ENCODE measurements around the gene DNAJC30. TPM values are rescaled to one million over a fixed set of nuclear protein-coding genes. Genes with fewer than 3 reads are reported as not detected.
A peak's percentile ranks its signal among the peaks of the same experiment; 100 is the strongest.

DNAJC30 gene
- total and polyA plus RNA-seq, 4 donors: 2.1 to 8.7 (median 4.8) TPM

DNA sequence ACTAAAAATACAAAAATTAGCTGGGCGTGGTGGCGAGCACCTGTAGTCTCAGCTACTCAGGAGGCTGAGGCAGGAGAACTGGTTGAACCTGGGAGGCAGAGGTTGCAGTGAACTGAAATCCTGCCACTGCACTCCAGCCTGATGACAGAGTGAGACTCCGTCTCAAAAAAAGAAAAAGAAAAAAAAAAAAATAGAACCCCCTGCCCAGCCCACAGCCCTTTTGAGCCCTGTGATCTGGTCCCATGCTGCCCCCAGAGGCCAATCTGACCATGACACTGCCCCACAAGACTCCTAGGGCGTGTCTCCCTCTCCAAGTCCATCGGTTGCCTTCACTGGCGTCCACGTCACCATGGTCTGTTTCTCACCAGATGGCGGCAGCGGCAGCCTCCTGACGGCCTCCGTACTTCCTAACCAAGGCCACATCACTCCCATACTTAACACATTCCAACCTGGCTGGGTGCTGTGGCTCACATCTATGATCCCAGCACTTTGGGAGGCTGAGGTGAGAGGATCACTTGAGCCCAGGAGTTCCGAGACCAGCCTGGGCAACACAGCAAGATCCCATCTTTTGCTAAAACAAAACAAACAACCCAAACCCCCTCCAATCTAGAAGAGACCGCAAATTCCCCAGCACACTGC is 18.2 kb upstream of the DNAJC30 start:
- H3K27me3 ChIP-seq (ENCODE audit: control insufficient read depth in 4 of 4, insufficient read depth in 4 of 4, low read length in 3 of 4): no peaks in the 10 kb centered on the region
- 84% methylated on average over 13 of the region's 13 CpGs for WGBS
- H3K4me1 ChIP-seq (ENCODE audit: control insufficient read depth in 4 of 4, insufficient read depth in 4 of 4, low read length in 3 of 4): no peaks in the 10 kb centered on the region
- TF ChIP-seq RAD21 (IDR thresholded peaks at IDR 0.05) (peak in 1 of 2 donors; percentile 70), TAF1 (conservative IDR thresholded peaks at IDR 0.05) (no peak)
- TF ChIP-seq, protein P1, sequence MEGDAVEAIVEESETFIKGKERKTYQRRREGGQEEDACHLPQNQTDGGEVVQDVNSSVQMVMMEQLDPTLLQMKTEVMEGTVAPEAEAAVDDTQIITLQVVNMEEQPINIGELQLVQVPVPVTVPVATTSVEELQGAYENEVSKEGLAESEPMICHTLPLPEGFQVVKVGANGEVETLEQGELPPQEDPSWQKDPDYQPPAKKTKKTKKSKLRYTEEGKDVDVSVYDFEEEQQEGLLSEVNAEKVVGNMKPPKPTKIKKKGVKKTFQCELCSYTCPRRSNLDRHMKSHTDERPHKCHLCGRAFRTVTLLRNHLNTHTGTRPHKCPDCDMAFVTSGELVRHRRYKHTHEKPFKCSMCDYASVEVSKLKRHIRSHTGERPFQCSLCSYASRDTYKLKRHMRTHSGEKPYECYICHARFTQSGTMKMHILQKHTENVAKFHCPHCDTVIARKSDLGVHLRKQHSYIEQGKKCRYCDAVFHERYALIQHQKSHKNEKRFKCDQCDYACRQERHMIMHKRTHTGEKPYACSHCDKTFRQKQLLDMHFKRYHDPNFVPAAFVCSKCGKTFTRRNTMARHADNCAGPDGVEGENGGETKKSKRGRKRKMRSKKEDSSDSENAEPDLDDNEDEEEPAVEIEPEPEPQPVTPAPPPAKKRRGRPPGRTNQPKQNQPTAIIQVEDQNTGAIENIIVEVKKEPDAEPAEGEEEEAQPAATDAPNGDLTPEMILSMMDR (IDR thresholded peaks at IDR 0.05; ENCODE audit: low read depth, low read length, missing input control): peak; percentile 51
- H3K27ac ChIP-seq (ENCODE audit: low read depth in 1 of 2, low read length in 2 of 2): no peak overlapping the region
- H3K9ac ChIP-seq (ENCODE audit: low read depth in 1 of 2, low read length in 2 of 2): no peak overlapping the region
- H3K36me3 ChIP-seq (ENCODE audit: control insufficient read depth in 4 of 4, insufficient read depth in 3 of 4, low read depth in 1 of 4, low read length in 3 of 4): peaks cover 3 to 34% (median 8%) of the 10 kb centered on the region in 4 donors
- no peaks in the 10 kb centered on the region for H3K9me3 ChIP-seq (ENCODE audit: control insufficient read depth in 4 of 4, low read length in 3 of 4)
- DNase-seq (ENCODE audit: low spot score): no peak
- no peak overlapping the region for H3K4me3 ChIP-seq (ENCODE audit: low read depth in 1 of 3, low read length in 3 of 3)

DNA sequence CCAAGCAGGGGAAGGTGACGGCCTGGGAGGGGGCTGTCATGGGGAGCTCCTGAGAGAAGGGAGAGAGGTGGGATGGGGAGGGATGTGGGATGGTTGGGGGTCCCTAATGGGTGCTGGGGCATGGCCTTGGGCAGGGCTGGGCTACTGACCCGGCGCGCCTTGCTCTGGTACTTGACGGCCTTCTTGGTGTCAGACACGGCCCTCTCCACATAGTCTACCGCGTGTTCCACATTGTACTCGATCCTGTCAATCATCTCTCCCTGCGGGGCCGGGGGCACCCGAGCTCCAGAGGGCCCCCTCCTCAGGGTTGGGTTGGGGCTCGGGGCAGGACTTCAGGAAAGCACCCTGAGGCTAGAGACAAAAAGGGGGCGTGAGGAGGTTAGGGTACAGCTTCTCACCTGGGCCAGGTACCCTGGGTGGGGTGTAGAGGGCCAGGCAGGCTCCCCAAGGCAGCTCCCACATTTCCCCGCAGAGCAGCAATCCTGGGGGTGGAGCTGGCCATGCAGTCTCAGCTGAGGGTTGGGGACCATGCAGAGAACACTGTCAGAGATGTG is 17.4 kb upstream of the DNAJC30 start:
- H3K36me3 ChIP-seq (ENCODE audit: control insufficient read depth in 4 of 4, insufficient read depth in 3 of 4, low read depth in 1 of 4, low read length in 3 of 4): peaks cover 3 to 42% (median 13%) of the 10 kb centered on the region in 4 donors
- TF ChIP-seq FOXA1 (IDR thresholded peaks at IDR 0.05) (no peak), YY1 (IDR thresholded peaks at IDR 0.05) (no peak), SP1 (IDR thresholded peaks at IDR 0.05) (no peak), JUND (IDR thresholded peaks at IDR 0.05) (no peak), HNF4G (IDR thresholded peaks at IDR 0.05) (no peak), GABPA (IDR thresholded peaks at IDR 0.05 in 1 of 2, conservative IDR thresholded peaks at IDR 0.05 in 1 of 2) (no peak), NR2F2 (IDR thresholded peaks at IDR 0.05) (no peak), RXRA (IDR thresholded peaks at IDR 0.05) (no peak), TAF1 (conservative IDR thresholded peaks at IDR 0.05) (no peak), HNF4A (conservative IDR thresholded peaks at IDR 0.05) (no peak), EGR1 (IDR thresholded peaks at IDR 0.05; ENCODE audit: low read depth in 2 of 2) (no peak)
- TF ChIP-seq, protein P2, sequence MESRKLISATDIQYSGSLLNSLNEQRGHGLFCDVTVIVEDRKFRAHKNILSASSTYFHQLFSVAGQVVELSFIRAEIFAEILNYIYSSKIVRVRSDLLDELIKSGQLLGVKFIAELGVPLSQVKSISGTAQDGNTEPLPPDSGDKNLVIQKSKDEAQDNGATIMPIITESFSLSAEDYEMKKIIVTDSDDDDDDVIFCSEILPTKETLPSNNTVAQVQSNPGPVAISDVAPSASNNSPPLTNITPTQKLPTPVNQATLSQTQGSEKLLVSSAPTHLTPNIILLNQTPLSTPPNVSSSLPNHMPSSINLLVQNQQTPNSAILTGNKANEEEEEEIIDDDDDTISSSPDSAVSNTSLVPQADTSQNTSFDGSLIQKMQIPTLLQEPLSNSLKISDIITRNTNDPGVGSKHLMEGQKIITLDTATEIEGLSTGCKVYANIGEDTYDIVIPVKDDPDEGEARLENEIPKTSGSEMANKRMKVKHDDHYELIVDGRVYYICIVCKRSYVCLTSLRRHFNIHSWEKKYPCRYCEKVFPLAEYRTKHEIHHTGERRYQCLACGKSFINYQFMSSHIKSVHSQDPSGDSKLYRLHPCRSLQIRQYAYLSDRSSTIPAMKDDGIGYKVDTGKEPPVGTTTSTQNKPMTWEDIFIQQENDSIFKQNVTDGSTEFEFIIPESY (IDR thresholded peaks at IDR 0.05): no peak
- TF ChIP-seq, protein P3, sequence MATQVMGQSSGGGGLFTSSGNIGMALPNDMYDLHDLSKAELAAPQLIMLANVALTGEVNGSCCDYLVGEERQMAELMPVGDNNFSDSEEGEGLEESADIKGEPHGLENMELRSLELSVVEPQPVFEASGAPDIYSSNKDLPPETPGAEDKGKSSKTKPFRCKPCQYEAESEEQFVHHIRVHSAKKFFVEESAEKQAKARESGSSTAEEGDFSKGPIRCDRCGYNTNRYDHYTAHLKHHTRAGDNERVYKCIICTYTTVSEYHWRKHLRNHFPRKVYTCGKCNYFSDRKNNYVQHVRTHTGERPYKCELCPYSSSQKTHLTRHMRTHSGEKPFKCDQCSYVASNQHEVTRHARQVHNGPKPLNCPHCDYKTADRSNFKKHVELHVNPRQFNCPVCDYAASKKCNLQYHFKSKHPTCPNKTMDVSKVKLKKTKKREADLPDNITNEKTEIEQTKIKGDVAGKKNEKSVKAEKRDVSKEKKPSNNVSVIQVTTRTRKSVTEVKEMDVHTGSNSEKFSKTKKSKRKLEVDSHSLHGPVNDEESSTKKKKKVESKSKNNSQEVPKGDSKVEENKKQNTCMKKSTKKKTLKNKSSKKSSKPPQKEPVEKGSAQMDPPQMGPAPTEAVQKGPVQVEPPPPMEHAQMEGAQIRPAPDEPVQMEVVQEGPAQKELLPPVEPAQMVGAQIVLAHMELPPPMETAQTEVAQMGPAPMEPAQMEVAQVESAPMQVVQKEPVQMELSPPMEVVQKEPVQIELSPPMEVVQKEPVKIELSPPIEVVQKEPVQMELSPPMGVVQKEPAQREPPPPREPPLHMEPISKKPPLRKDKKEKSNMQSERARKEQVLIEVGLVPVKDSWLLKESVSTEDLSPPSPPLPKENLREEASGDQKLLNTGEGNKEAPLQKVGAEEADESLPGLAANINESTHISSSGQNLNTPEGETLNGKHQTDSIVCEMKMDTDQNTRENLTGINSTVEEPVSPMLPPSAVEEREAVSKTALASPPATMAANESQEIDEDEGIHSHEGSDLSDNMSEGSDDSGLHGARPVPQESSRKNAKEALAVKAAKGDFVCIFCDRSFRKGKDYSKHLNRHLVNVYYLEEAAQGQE (IDR thresholded peaks at IDR 0.05): no peak
- TF ChIP-seq, protein P4, sequence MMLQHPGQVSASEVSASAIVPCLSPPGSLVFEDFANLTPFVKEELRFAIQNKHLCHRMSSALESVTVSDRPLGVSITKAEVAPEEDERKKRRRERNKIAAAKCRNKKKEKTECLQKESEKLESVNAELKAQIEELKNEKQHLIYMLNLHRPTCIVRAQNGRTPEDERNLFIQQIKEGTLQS (IDR thresholded peaks at IDR 0.05): no peak
- TF ChIP-seq, protein P5, sequence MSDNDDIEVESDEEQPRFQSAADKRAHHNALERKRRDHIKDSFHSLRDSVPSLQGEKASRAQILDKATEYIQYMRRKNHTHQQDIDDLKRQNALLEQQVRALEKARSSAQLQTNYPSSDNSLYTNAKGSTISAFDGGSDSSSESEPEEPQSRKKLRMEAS (IDR thresholded peaks at IDR 0.05): no peak
- TF ChIP-seq, protein P1 (IDR thresholded peaks at IDR 0.05; ENCODE audit: low read depth, low read length, missing input control): no peak
- no peaks in the 10 kb centered on the region for H3K4me1 ChIP-seq (ENCODE audit: control insufficient read depth in 4 of 4, insufficient read depth in 4 of 4, low read length in 3 of 4)
- no peak for DNase-seq (ENCODE audit: low spot score)
- H3K4me3 ChIP-seq (ENCODE audit: low read depth in 1 of 3, low read length in 3 of 3): no peak overlapping the region
- H3K27ac ChIP-seq (ENCODE audit: low read depth in 1 of 2, low read length in 2 of 2): no peak overlapping the region
- H3K27me3 ChIP-seq (ENCODE audit: control insufficient read depth in 4 of 4, insufficient read depth in 4 of 4, low read length in 3 of 4): no peaks in the 10 kb centered on the region
- H3K9ac ChIP-seq (ENCODE audit: low read depth in 1 of 2, low read length in 2 of 2): no peak overlapping the region
- H3K9me3 ChIP-seq (ENCODE audit: control insufficient read depth in 4 of 4, low read length in 3 of 4): no peaks in the 10 kb centered on the region
- WGBS: 95% methylated on average over 15 of the region's 15 CpGs

Data from liver (tissue), 9 donors.